Activated B cell treated with CpG ODN at 0.5 μM for 24 hours (primary cell): Measurements from ENCODE around the gene ECPAS. TPM values are rescaled to one million over a fixed set of nuclear protein-coding genes. Genes with fewer than 3 reads are reported as not detected.
"Not testable (repeated sequence)": the region's sequence is repeated elsewhere in the genome, so short reads cannot be mapped to it uniquely, and the experiment has no call there.

Source experiments
- ATAC-seq: fragments of 200-7000 bp; cut with Tn5 transposase; one replicate; pipeline ENCODE4 v1.10.0; 2021; ENCODE audit warnings: low read depth, mild to moderate bottlenecking, moderate library complexity
- CTCF ChIA-PET: fragments of 350-600 bp; sonication (Branson Sonifier 250); formaldehyde crosslinking; loops from one replicate; lab custom pipeline; 2021; ENCODE audit warnings: antibody characterized with exemption; lab: Charles Lee
- POLR2A ChIA-PET: fragments of 350-600 bp; sonication (Branson Sonifier 250); formaldehyde crosslinking; loops from one replicate; lab custom pipeline; 2021; ENCODE audit warnings: antibody characterized with exemption; lab: Charles Lee
- DNase-seq: peaks from one replicate; pipeline ENCODE4 v3.0.0; 2022
- H3K27ac Mint-ChIP-seq: one replicate; pipeline ENCODE4 v1.8.0; 2020; ENCODE audit warnings: mixed read lengths
- H3K27me3 Mint-ChIP-seq: one replicate; pipeline ENCODE4 v1.8.0; 2021; ENCODE audit warnings: mixed read lengths
- H3K36me3 Mint-ChIP-seq: one replicate; pipeline ENCODE4 v1.8.0; 2021; ENCODE audit warnings: low read depth, mixed read lengths
- H3K4me1 Mint-ChIP-seq: one replicate; pipeline ENCODE4 v1.8.0; 2021; ENCODE audit warnings: mixed read lengths
- H3K4me3 Mint-ChIP-seq: one replicate; pipeline ENCODE4 v1.8.0; 2020; ENCODE audit warnings: mild to moderate bottlenecking, mixed read lengths
- H3K9me3 Mint-ChIP-seq: one replicate; pipeline ENCODE4 v1.8.0; 2020; ENCODE audit warnings: mixed read lengths
- intact Hi-C: fragments of 100-400 bp; cut with micrococcal nuclease; formaldehyde crosslinking; loops from one replicate; pipeline ENCODE4 v1.15.1; 2024
- total RNA-seq: library from RNA; stranded (reverse); gene quantifications from 2 replicates; pipeline ENCODE4 v1.2.3, GENCODE V29; 2022
- TF ChIP-seq, protein P1 (sequence below): fragments of 200-600 bp; IDR thresholded peaks from one replicate; pipeline ENCODE4 v1.8.0; 2022; ENCODE audit warnings: antibody characterized with exemption, mild to moderate bottlenecking

ECPAS gene
- total RNA-seq, 1 donor from 2014 or later = 81.9 TPM

DNA sequence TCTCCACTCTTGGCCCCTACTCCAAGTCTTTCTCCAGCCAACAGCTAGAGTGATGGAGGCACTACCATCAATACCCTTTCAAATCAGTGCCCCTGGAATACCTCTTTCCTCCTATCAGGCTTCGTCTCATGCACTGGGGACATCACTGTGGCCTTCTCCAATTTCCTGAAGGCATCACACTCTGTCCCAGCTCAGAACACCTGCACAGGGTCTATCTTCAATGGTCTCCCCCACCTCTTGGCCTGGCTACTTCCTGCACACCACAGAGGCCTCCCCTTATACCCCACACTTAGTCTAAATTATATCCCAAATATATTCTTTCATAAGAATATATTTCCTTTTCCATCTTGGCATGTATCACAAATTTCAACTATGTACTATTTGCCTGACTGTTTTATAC lies 34.5 kb downstream of the ECPAS start:
- no peak overlapping the region for H3K27ac Mint-ChIP-seq
- H3K9me3 Mint-ChIP-seq = no peaks in the 10 kb centered on the region
- intact Hi-C loops = no loop called here
- ChIA-PET CTCF (no interaction called here), POLR2A (no interaction called here)
- ATAC-seq (no peak), DNase-seq (no peak)
- H3K4me3 Mint-ChIP-seq = no peak overlapping the region
- H3K27me3 Mint-ChIP-seq = no peaks in the 10 kb centered on the region
- H3K36me3 Mint-ChIP-seq = peaks cover 34% of the 10 kb centered on the region
- H3K4me1 Mint-ChIP-seq = peaks cover 6% of the 10 kb centered on the region
- TF ChIP-seq, protein P1, sequence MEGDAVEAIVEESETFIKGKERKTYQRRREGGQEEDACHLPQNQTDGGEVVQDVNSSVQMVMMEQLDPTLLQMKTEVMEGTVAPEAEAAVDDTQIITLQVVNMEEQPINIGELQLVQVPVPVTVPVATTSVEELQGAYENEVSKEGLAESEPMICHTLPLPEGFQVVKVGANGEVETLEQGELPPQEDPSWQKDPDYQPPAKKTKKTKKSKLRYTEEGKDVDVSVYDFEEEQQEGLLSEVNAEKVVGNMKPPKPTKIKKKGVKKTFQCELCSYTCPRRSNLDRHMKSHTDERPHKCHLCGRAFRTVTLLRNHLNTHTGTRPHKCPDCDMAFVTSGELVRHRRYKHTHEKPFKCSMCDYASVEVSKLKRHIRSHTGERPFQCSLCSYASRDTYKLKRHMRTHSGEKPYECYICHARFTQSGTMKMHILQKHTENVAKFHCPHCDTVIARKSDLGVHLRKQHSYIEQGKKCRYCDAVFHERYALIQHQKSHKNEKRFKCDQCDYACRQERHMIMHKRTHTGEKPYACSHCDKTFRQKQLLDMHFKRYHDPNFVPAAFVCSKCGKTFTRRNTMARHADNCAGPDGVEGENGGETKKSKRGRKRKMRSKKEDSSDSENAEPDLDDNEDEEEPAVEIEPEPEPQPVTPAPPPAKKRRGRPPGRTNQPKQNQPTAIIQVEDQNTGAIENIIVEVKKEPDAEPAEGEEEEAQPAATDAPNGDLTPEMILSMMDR = no peak

DNA sequence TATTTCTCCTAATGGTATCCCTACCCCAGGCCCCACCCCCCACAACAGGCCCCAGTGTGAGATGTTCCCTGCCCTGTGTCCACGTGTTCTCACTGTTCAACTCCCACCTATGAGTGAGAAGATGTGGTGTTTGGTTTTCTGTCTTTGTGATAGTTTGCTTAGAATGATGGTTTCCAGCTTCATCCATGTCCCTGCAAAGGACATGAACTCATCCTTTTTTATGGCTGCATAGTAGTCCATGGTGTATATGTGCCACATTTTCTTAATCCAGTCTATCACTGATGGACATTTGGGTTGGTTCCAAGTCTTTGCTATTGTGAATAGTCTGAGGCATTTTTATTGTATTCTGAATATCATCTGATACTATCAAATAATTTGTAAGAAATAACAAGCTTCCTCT lies 38.4 kb downstream of the ECPAS start:
- H3K4me1 Mint-ChIP-seq, H3K9me3 Mint-ChIP-seq, DNase-seq, POLR2A ChIA-PET, H3K27ac Mint-ChIP-seq, H3K27me3 Mint-ChIP-seq, H3K4me3 Mint-ChIP-seq, CTCF ChIA-PET, intact Hi-C loops, ATAC-seq: not testable (repeated sequence)
- H3K36me3 Mint-ChIP-seq = peaks cover 56% of the 10 kb centered on the region

DNA sequence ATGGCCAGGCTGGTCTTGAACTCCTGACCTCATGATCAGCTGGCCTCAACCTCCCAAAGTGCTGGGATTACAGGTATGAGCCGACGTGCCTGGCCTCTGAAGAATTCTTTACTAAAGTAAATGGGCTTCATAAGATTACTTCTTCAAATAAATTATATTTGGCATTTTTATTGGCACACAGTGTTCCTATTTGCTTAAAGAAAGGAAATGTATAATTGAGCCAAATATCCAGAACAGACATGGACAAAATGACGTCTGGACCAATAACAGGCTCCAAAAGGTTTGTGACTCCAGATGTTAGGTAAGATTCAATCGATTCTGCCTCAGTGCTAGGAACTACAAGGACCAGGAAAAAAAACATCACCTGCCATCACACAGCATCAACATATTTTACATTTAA lies 40.7 kb downstream of the ECPAS start:
- ChIA-PET CTCF (interaction anchor here (0.8 kb wide), 1 partner anchor 10 kb away, joined by 3 read pairs; no protein-coding TSS in a partner anchor), POLR2A (interaction anchor here (0.6 kb wide), 1 partner anchor 120 kb away, joined by 3 read pairs; no protein-coding TSS in a partner anchor)
- intact Hi-C loops = no loop called here
- DNase-seq = no peak
- H3K4me3 Mint-ChIP-seq = no peak overlapping the region
- H3K27me3 Mint-ChIP-seq = no peaks in the 10 kb centered on the region
- H3K27ac Mint-ChIP-seq = no peak overlapping the region
- ATAC-seq = no peak
- H3K36me3 Mint-ChIP-seq = peaks cover 70% of the 10 kb centered on the region
- TF ChIP-seq, protein P1 = no peak
- peaks cover 1% of the 10 kb centered on the region for H3K4me1 Mint-ChIP-seq
- no peaks in the 10 kb centered on the region for H3K9me3 Mint-ChIP-seq

DNA sequence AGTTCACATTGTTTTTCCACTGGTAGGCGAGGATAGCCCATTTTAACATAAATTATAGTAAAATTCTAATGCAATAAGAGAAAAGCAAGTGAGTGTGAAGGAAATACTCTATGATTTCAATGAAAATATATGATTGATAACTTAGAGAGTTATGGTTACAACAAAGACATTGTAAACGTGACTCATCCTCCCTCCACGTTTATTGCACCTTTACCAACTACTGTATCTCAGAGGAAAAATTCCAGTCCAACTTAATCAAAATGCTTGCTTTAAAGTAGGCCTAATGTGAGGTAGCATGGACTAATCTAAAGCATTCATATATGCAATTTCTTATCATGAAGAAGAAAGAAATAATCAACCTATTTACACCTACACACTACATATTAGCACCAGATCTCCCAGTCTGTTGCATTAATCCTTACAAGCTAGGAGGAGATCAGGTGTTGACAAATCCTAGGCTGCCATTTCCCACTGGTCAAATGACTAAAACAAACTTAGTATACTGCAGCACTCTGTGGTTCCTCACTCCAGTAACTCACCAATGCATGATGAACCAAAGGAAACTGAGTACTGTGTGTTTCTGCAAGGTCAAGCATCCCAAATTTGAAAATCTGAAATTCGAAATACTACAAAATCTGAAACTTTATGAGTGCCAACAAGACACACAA lies 41.7 kb downstream of the ECPAS start:
- CTCF ChIA-PET = interaction anchor here (0.8 kb wide), 1 partner anchor 11 kb away, joined by 3 read pairs; no protein-coding TSS in a partner anchor
- no peaks in the 10 kb centered on the region for H3K4me1 Mint-ChIP-seq
- peaks cover 71% of the 10 kb centered on the region for H3K36me3 Mint-ChIP-seq

DNA sequence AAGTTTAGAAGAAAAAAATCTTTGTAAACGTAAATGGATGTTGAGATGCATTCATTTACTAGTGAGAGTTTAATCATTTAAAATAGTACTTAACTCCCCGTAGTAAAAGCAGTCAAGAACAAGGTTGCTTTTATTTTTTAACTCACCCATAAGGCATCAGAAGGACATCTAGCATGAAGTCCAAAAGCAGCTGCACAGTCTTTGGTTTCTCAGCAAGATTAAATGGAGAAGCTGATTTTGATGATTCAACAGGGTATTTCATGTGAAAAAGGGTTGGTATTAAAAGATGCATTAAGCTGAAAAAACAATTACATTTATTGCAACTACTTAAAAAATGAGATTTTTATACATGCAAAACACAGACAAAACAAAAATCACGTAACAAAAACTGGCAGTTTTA lies 44.0 kb downstream of the ECPAS start:
- H3K4me1 Mint-ChIP-seq = no peaks in the 10 kb centered on the region
- TF ChIP-seq, protein P1 = no peak
- DNase-seq = no peak
- H3K36me3 Mint-ChIP-seq = peaks cover 73% of the 10 kb centered on the region
- H3K27ac Mint-ChIP-seq = no peak overlapping the region
- ChIA-PET POLR2A (no interaction called here), CTCF (no interaction called here)
- intact Hi-C loops = no loop called here
- H3K9me3 Mint-ChIP-seq = no peaks in the 10 kb centered on the region
- H3K27me3 Mint-ChIP-seq = no peaks in the 10 kb centered on the region
- ATAC-seq = no peak
- no peak overlapping the region for H3K4me3 Mint-ChIP-seq

More for the DNA sequence above, 41.7 kb downstream of the ECPAS start:
- POLR2A ChIA-PET = no interaction called here
- TF ChIP-seq, protein P1 = no peak
- H3K9me3 Mint-ChIP-seq = no peaks in the 10 kb centered on the region
- no peak for DNase-seq
- H3K4me3 Mint-ChIP-seq = no peak overlapping the region
- no peaks in the 10 kb centered on the region for H3K27me3 Mint-ChIP-seq
- intact Hi-C loops = no loop called here
- no peak overlapping the region for H3K27ac Mint-ChIP-seq
- ATAC-seq = no peak
